NCI-H2107 (cell line): ENCODE results near the gene WDR48.
A peak's percentile ranks its signal among the peaks of the same experiment; 100 is the strongest.
"Not testable (repeated sequence)": the region's sequence is repeated elsewhere in the genome, so short reads cannot be mapped to it uniquely, and the experiment has no call there.

Source experiments
- DNase-seq: peaks from one replicate; lab custom pipeline; 2025; lab: John Stamatoyannopoulos, UW

WDR48 gene

GRCh38 chr3:39051649-39052561 lies at the start of gene WDR48, which contains the start of gene SCN11A:
WDR48 (plus strand) TSS chr3:39052016; CDS start chr3:39052026, 10 bp downstream.
SCN11A (minus strand) TSS chr3:39051944; CDS start chr3:38950362, 101,582 bp downstream.
- peak; percentile 39 for DNase-seq

- DNase-seq, result no peak
These were observed 46.5 kb upstream of the WDR48 start for GRCh38 chr3:39005295-39005694.

- DNase-seq, result no peak
These were observed 40.6 kb upstream of the WDR48 start for GRCh38 chr3:39011191-39011736.

GRCh38 chr3:39013289-39013688 lies 38.5 kb upstream of the WDR48 start:
- no peak for DNase-seq

GRCh38 chr3:39013921-39014509 lies 37.8 kb upstream of the WDR48 start:
- no peak for DNase-seq

GRCh38 chr3:39015418-39015817 lies 36.4 kb upstream of the WDR48 start:
- no peak for DNase-seq

- DNase-seq, result no peak
These were observed 32.5 kb upstream of the WDR48 start for GRCh38 chr3:39019299-39019698.

- DNase-seq, result no peak
These were observed 30.8 kb upstream of the WDR48 start for GRCh38 chr3:39021029-39021428.

GRCh38 chr3:39021465-39022285 lies 30.1 kb upstream of the WDR48 start:
- DNase-seq, result no peak

GRCh38 chr3:39022286-39022630 lies 29.6 kb upstream of the WDR48 start:
- DNase-seq, result no peak

- no peak for DNase-seq
These were observed 27.3 kb upstream of the WDR48 start for GRCh38 chr3:39024497-39024896.

GRCh38 chr3:39025222-39025970 lies 26.4 kb upstream of the WDR48 start:
- DNase-seq, result no peak

- no peak for DNase-seq
These were observed 23.3 kb upstream of the WDR48 start for GRCh38 chr3:39028546-39028945.

GRCh38 chr3:39029556-39029955 lies 22.3 kb upstream of the WDR48 start:
- DNase-seq, result no peak

- DNase-seq, result no peak
These were observed 13.7 kb upstream of the WDR48 start for GRCh38 chr3:39038165-39038564.

- no peak for DNase-seq
These were observed 1.8 kb upstream of the WDR48 start for GRCh38 chr3:39050029-39050428.

GRCh38 chr3:39052583-39052982 lies 767 bp downstream of the WDR48 start:
- no peak for DNase-seq

- no peak for DNase-seq
These were observed 1.9 kb downstream of the WDR48 start for GRCh38 chr3:39053696-39054095.

- no peak for DNase-seq
These were observed 4.3 kb downstream of the WDR48 start for GRCh38 chr3:39056151-39056550.

GRCh38 chr3:39061228-39061627 lies 9.4 kb downstream of the WDR48 start:
- DNase-seq, result not testable (repeated sequence)

GRCh38 chr3:39062180-39062579 lies 10.4 kb downstream of the WDR48 start:
- DNase-seq, result no peak

GRCh38 chr3:39063143-39063542 lies 11.3 kb downstream of the WDR48 start:
- DNase-seq, result no peak
